Placental epithelial cell (primary cell): Measurements from ENCODE around the gene GCSH. TPM values are rescaled to one million over a fixed set of nuclear protein-coding genes. Genes with fewer than 3 reads are reported as not detected.

Source experiments
- small RNA-seq: library from RNA; depleted of rRNA; stranded (forward); fragments of <200 nt; gene quantifications from one replicate; pipeline ENCODE3, GENCODE V24; 2012
- total RNA-seq: library from RNA; depleted of rRNA; stranded (reverse); fragments of >200 nt; gene quantifications from 2 replicates; pipeline ENCODE4 v1.2.3, GENCODE V29; 2012

GCSH gene
- total RNA-seq = 8.2 and 18.5 TPM in 2 replicates

GRCh38 chr16:81095953-81096714, at the start of gene GCSH:
TSS of gene GCSH (minus strand) at chr16:81096395. CDS start at chr16:81096278, 117 bp downstream.

GRCh38 chr16:81077076-81077940, 18.9 kb downstream of the GCSH start, which contains the start of gene C16orf46:
TSS of gene C16orf46 (minus strand) at chr16:81077238. CDS start at chr16:81063955, 13,283 bp downstream.

GRCh38 chr16:81035398-81035974, 60.7 kb downstream of the GCSH start, which contains the start of gene ATMIN:
TSS of gene ATMIN (plus strand) at chr16:81035842. CDS start at chr16:81035871, 29 bp downstream.

Small RNA genes lying within 50 kb of the gene (small RNA-seq; reads per million reads assigned to genes)
- gene AC092718.3 (not detected), gene RNU6-1191P (not detected)

Other genes starting within 250 kb of the GCSH start
- 12.2 and 24.5 TPM in 2 replicates for gene CMC2, start 89.5 kb downstream of the GCSH start, total RNA-seq
- 15.3 and 26.0 TPM in 2 replicates for gene CENPN, start 89.2 kb downstream of the GCSH start, total RNA-seq
- 37.7 and 49.7 TPM in 2 replicates for gene ATMIN, start 60.6 kb downstream of the GCSH start, total RNA-seq
- 2.4 and 3.1 TPM in 2 replicates for gene C16orf46, start 19.2 kb downstream of the GCSH start, total RNA-seq
- gene BCO1, start 142.3 kb upstream of the GCSH start, total RNA-seq = not detected in 2 replicates
- gene GAN, start 218.6 kb upstream of the GCSH start, total RNA-seq = 13.0 and 20.3 TPM in 2 replicates